Islet precursor cell (in vitro differentiated cells): ENCODE results near the gene CD27.
"Not testable (repeated sequence)": the region's sequence is repeated elsewhere in the genome, so short reads cannot be mapped to it uniquely, and the experiment has no call there.

Experiments used
- DNase-seq: peaks from one replicate; pipeline ENCODE4 v3.0.0-alpha.2; 2018

The CD27 gene

DNA sequence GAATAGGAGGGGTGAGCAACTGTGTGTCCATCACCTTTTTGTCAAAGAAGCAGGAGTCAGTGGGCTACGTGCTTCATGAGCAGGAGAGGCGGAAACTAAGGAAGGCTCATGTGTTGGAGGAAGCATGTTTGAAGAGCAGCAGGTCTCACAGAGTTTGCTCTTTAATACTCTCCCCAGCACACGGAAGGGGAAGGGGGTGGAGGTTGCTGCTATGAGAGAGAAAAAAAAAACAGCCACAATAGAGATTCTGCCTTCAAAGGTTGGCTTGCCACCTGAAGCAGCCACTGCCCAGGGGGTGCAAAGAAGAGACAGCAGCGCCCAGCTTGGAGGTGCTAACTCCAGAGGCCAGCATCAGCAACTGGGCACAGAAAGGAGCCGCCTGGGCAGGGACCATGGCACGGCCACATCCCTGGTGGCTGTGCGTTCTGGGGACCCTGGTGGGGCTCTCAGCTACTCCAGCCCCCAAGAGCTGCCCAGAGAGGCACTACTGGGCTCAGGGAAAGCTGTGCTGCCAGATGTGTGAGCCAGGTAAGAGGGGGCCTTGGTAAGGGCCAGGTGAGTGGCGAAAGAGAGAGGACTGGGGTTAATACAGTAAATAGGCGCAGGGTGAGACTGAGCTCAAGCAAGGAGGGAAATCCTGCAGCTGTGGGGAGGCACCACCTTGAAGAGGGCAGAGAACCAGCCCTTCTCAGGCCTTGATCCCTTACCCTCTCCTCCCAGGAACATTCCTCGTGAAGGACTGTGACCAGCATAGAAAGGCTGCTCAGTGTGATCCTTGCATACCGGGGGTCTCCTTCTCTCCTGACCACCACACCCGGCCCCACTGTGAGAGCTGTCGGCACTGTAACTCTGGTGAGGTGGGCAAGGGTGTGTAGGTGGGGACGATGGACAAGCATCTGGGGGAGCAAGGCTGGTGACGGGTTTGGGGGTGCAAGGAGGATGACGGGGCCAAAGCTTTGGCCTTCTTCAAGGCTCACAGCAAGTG, at the start of gene CD27:
Gene CD27, plus strand, starts transcription at position 252 of the 985 bp plus-strand sequence. Its CDS starts 141 bp downstream, at position 393.
- no peak for DNase-seq

GRCh38 chr12:6396031-6396430, 48.7 kb upstream of the CD27 start:
- DNase-seq, result peak; percentile 69

- DNase-seq, result no peak
These were observed 44.7 kb upstream of the CD27 start for GRCh38 chr12:6399884-6400644.

DNA sequence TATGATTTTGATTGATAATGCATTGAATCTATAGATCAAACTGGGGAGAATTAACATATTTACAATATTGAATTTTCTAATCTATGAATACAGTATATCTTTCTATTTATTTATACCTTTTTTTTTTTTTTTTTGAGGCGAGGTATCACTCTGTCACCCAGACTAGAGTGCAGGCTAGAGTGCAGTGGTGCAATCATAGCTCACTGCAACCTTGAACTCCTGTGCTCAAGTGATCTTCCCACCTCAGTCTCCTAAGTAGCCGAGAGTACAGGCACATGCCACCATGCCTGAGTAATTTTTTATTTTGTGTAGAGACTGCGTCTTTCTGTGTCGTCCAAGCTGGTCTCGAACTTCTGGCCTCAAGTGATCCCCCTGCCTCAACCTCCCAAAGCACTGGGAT, 40.4 kb upstream of the CD27 start:
- DNase-seq, result no peak

- no peak for DNase-seq
These were observed 38.8 kb upstream of the CD27 start for GRCh38 chr12:6405963-6406362.

GRCh38 chr12:6407236-6407954, 37.4 kb upstream of the CD27 start:
- DNase-seq, result no peak

GRCh38 chr12:6416596-6416995, 28.2 kb upstream of the CD27 start:
- DNase-seq, result no peak

DNA sequence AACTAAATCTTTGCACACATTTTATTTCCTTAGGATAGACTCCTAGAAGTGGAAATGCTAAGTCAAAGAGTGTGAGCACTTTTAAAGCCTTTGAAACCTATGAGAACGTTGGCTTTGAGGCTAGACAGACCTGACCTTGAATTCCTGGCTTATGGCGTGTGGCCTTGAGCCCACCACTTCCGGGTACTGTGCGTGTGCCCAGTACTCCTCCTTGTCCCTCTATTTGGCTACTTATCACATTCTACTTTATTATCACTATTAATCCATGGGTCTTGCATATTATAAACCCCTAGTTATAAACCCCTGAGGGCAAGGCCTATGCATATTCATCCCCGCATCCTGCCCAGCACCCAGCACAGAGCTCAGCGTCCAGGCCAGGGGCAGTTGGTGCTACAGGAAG, 26.0 kb upstream of the CD27 start:
- DNase-seq, result no peak

DNA sequence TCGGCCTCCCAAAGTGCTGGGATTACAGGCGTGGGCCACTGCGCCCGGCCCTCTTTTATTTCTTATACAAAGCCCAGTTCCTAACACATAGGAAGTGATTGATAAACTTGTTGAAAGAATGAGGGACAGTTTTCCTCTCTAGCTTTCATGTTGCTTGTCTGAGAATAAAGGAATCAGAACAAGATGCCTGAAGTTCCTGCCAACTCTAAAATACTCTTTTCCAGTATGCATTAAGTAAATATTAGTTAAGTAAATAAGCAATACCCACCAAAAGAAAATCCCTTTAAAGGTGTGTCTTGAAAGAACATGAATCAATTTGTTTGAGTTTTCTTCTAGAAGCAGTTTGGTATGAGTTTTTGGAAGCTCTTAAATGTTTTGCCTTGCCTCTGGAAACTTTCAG, 24.4 kb upstream of the CD27 start:
- no peak for DNase-seq

GRCh38 chr12:6423267-6424007, 21.3 kb upstream of the CD27 start:
- DNase-seq, result peak; percentile 90

DNA sequence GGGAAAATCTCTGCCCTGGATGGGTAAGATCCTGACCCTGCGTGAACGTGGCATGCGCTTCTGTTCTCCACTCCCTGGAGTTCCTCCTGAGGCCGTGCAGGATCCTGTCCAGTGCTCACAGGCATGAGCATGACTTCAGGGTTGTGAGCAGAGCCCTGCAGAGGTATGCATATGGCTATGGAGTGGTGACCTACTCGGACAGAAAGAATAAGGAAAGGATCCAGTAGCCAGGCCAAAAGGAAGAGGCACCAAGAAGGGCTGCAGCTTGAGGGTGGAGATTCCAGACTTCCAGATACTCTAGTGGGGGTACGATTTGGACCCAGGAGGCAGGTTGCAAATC, 20.8 kb upstream of the CD27 start:
- no peak for DNase-seq

DNA sequence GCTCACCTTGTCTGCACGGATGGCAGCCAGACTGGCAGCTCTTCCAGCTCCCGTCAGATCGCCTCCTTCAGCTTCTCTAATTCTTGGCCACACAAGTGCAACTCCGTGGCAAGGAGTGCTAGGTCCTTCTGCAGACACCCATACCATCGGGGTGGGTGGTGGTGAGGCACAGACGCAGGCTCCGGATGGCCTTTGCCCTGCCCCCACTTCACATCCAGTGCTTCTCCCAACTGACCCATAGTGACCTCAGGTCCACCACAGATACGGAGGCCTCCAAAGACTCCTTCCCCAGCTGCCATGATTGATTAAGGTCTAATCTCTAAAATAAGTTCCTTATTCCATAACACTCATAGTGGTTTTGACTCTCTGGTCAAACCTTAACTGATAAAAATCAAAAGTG, 19.9 kb upstream of the CD27 start:
- no peak for DNase-seq

DNA sequence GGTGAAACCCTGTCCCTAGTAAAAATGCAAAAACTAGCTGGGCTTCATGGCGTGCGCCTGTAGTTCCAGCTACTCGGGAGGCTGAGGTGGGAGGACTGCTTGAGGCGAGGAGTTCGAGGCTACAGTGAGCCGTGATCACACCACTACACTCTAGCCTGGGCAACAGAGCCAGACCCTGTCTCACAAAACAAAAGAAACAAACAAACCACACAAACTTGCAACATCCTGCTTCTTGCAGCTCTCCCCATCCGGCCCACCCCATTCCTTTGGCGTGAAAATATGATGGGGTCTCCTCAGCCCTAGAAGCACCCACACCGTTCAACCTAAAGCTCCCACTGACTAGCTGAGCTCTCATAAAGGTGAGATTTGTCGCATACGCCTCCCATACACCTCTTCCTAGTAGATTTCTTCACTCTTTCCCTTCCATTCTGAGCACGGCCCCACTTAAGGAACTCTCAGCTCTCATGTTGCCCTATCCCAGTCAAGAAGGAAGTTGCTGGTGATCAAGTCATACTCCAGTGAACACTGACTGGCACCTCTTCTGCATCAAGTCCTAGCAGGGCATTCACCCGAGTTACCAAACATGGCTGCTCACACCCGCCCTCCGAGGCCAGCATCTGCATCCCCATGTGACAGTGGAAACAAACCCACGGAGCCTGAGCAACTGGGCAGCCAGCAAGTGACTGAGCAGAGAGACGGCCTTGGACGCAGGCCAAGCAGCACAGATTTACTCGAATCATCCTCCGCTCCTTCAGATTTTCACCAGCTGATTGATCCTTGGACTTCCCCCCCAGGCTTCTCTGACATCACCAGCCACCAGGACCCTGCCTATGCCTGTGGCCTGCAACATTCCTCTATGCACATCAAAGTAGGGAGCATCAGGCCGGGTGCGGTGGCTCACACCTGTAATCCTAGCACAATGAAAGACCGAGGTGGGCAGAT, 18.9 kb upstream of the CD27 start:
- no peak for DNase-seq

DNA sequence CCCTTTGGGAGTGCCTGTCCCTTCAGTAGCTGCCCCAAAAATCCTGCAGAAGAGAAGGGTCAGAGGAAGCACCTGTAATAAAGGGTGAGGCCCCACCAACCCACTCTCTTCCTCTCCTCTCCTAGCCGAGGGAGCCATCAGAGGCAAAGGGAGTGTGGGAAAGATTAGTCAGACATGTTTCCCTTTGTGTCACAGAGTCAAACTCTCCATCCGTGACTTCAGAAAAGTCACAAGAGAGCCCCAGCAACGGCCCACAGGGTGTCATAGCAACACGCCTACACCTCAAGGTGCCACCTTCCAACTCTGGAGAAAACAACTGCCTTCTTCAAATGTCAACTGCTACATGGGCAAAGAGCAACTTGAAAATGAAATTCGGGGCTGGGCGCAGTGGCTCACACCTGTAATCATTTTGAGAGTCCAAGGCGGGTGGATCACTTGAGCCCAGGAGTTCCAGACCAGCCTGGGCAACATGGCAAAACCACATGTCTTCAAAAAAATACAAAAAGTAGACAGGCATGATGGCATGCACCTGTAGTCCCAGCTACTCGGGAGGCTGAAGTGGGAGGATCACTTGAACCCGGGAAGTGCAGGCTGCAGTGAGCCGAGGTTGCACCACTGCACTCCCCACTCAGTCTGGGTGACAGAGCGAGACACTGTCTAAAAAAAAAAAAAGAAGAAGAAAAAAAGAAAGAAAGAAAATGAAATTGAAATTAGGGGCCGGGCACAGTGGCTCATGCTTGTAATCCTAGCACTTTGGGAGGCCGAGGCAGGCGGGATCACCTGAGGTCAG, 17.7 kb upstream of the CD27 start:
- no peak for DNase-seq

DNA sequence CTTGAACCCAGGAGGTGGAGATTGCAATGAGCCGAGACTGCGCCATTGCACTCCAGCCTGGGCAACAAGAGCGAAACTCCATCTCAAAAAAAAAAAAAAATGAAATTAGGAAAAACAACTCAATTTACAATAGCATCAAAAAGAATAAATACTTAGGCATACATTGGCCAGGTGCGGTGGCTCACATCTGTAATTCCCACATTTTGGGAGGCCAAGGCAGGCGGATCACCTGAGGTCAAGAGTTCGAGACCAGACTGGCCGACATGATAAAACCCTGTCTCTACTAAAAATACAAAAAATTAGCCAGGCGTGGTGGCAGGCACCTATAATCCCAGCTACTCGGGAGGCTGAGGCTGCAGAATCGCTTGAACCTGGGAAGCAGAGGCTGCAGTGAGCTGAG, 17.0 kb upstream of the CD27 start:
- DNase-seq, result not testable (repeated sequence)

DNA sequence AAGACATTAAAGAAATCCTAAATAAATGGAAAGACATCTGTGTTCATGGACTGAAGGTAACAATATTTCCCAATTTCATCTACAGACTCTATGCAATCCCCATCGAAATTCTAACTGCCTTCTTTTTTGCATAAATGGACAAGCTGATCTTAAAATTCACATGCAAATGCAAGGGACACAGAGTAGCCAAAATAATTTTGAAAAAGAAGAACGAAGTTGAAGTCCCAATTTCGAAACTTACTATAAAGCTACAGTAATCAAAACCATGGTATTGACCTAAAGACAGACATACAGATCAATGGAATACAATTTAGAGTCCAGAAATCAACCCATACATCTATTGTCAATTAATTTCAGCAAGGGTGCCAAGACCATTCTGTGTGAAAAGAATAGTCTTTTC, 16.4 kb upstream of the CD27 start:
- DNase-seq, result no peak

- peak; percentile 57 for DNase-seq
These were observed 14.4 kb upstream of the CD27 start for GRCh38 chr12:6430124-6430989.

DNA sequence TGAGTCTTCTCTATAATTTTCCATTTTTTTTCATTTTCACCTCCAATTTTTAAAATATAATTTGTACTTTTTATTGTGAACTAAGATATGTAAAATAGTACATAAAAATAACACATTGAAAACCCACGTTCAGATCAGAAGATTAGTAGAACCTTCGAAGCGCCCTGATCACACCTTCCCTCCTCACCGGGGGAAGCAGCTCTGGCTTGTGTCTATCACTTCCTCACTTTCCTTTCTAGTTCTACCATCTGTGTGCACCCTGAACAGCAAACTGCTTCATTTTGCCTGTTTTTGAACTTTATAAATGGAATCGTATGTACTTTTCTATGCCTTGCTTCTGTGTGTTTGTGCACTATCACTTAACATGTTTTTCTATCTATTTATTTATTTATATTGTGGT, 11.8 kb upstream of the CD27 start:
- no peak for DNase-seq
